IMR-90 (cell line): ENCODE results near the gene UBA3. TPM values are rescaled to one million over a fixed set of nuclear protein-coding genes. Genes with fewer than 3 reads are reported as not detected.

ENCODE experiments used
- ATAC-seq: fragments of 200-7000 bp; cut with Tn5 transposase; 2 replicates; pipeline ENCODE4 v1.9.1; 2020; ENCODE audit warnings: low read depth, mild to moderate bottlenecking, moderate library complexity
- BruUV-seq: library from RNA; stranded (reverse); fragments of 400-500 nt; replicated peaks from 2 replicates; lab custom pipeline; 2021; lab: Mats Ljungman, UMichigan
- CTCF ChIA-PET: fragments of 300-600 bp; formaldehyde crosslinking; extraction: SDS; loops from one replicate; lab custom pipeline; 2021; ENCODE audit warnings: antibody characterized with exemption; lab: Yijun Ruan, JAX
- POLR2A ChIA-PET: fragments of 300-600 bp; sonication (Branson Sonifier 250); formaldehyde crosslinking; loops from one replicate; lab custom pipeline; 2022; ENCODE audit warnings: antibody characterized with exemption; ENCODE audit not compliant: unreplicated experiment; lab: Charles Lee
- DNase-seq: peaks from one replicate; pipeline ENCODE4 v3.0.0; 2013
- H2AFZ ChIP-seq: replicated peaks from 2 replicates; pipeline ENCODE3; 2013; ENCODE audit warnings: low read length, mild to moderate bottlenecking; ENCODE audit not compliant: poor library complexity
- H2AK5ac ChIP-seq: 2 replicates; pipeline ENCODE4 v1.6.1; 2013; ENCODE audit warnings: low read depth, low read length, inconsistent platforms
- H2AK9ac ChIP-seq: replicated peaks from 2 replicates; pipeline ENCODE3; 2013; ENCODE audit warnings: mild to moderate bottlenecking, low read depth, low read length, moderate library complexity; ENCODE audit not compliant: poor library complexity
- H2BK120ac ChIP-seq: 2 replicates; pipeline ENCODE4 v1.6.1; 2013; ENCODE audit warnings: low read depth, low read length, inconsistent platforms
- H2BK15ac ChIP-seq: 3 replicates; pipeline ENCODE4 v1.6.1; 2013; ENCODE audit warnings: low read depth, low read length, inconsistent platforms
- H2BK20ac ChIP-seq: 2 replicates; pipeline ENCODE4 v1.6.1; 2013; ENCODE audit warnings: low read depth, mild to moderate bottlenecking, inconsistent platforms, low read length, moderate library complexity
- H2BK5ac ChIP-seq: 2 replicates; pipeline ENCODE4 v1.6.1; 2013; ENCODE audit warnings: mild to moderate bottlenecking, low read depth, low read length, inconsistent platforms; ENCODE audit not compliant: poor library complexity, severe bottlenecking
- H3K14ac ChIP-seq: replicated peaks from 2 replicates; pipeline ENCODE4 v1.6.1; 2013; ENCODE audit warnings: low read depth, low read length, inconsistent platforms
- H3K18ac ChIP-seq: 2 replicates; pipeline ENCODE4 v1.6.1; 2013; ENCODE audit warnings: low read depth, low read length, control low read depth
- H3K23ac ChIP-seq: 2 replicates; pipeline ENCODE4 v1.6.1; 2013; ENCODE audit warnings: low read depth, low read length, inconsistent platforms
- H3K27ac ChIP-seq: 2 replicates; pipeline ENCODE4 v1.5.1; 2013; ENCODE audit warnings: mild to moderate bottlenecking, control low read depth, low read length; ENCODE audit not compliant: insufficient read depth
- H3K27me3 ChIP-seq: 2 replicates; pipeline ENCODE4 v1.6.1; 2013; ENCODE audit warnings: low read length; ENCODE audit not compliant: control insufficient read depth, insufficient read depth
- H3K36me3 ChIP-seq: 2 replicates; pipeline ENCODE4 v1.6.1; 2013; ENCODE audit warnings: low read length, mixed read lengths; ENCODE audit not compliant: control insufficient read depth, insufficient read depth
- H3K4ac ChIP-seq: 2 replicates; pipeline ENCODE4 v1.6.1; 2013; ENCODE audit warnings: low read depth, low read length, inconsistent platforms
- H3K4me1 ChIP-seq: 2 replicates; pipeline ENCODE4 v1.6.1; 2013; ENCODE audit warnings: low read length, mixed read lengths; ENCODE audit not compliant: control insufficient read depth, insufficient read depth
- H3K4me2 ChIP-seq: 2 replicates; pipeline ENCODE4 v1.6.1; 2013; ENCODE audit warnings: low read depth, mild to moderate bottlenecking, control low read depth, low read length, moderate library complexity
- H3K4me3 ChIP-seq: 2 replicates; pipeline ENCODE4 v1.5.1; 2013; ENCODE audit warnings: low read depth, mild to moderate bottlenecking, control low read depth, low read length, moderate library complexity; ENCODE audit not compliant: insufficient read depth
- H3K56ac ChIP-seq: 2 replicates; pipeline ENCODE4 v1.6.1; 2013; ENCODE audit warnings: low read length, inconsistent platforms; ENCODE audit not compliant: insufficient read depth; ENCODE audit errors: extremely low read depth
- H3K79me1 ChIP-seq, 2 experiments: 2 replicates each; pipeline ENCODE4 v1.6.1; 2013; ENCODE audit warnings: low read length in 2 of 2, inconsistent platforms in 1 of 2, low read depth in 1 of 2
- H3K9ac ChIP-seq: 2 replicates; pipeline ENCODE4 v1.6.1; 2013; ENCODE audit warnings: low read depth, low read length, control low read depth
- H3K9me1 ChIP-seq: 2 replicates; pipeline ENCODE4 v1.6.1; 2013; ENCODE audit warnings: low read length, inconsistent platforms; ENCODE audit not compliant: insufficient read depth
- H3K9me3 ChIP-seq: 2 replicates; pipeline ENCODE4 v1.6.1; 2013; ENCODE audit warnings: low read length; ENCODE audit not compliant: control insufficient read depth, insufficient read depth
- H4K20me1 ChIP-seq: 2 replicates; pipeline ENCODE4 v1.6.1; 2013; ENCODE audit warnings: low read length, inconsistent platforms; ENCODE audit not compliant: insufficient read depth
- H4K5ac ChIP-seq: 2 replicates; pipeline ENCODE4 v1.6.1; 2013; ENCODE audit warnings: mild to moderate bottlenecking, low read depth, low read length, control low read depth
- H4K8ac ChIP-seq, 2 experiments: 2 replicates each; pipeline ENCODE4 v1.6.1; 2013; ENCODE audit warnings: low read depth in 2 of 2, low read length in 2 of 2, control low read depth in 1 of 2, inconsistent platforms in 1 of 2
- H4K91ac ChIP-seq: 2 replicates; pipeline ENCODE4 v1.6.1; 2013; ENCODE audit warnings: low read depth, low read length, inconsistent platforms; ENCODE audit not compliant: insufficient read depth
- BHLHE40 ChIP-seq: fragments of 150-350 bp; IDR thresholded peaks from 2 replicates; pipeline ENCODE4 v1.6.1; 2016; ENCODE audit warnings: mild to moderate bottlenecking, low read depth, low read length
- CHD1 ChIP-seq: IDR thresholded peaks from 2 replicates; pipeline ENCODE4 v1.6.1; 2012; ENCODE audit warnings: low read depth, low read length, improper control_type of control experiment
- CTCF ChIP-seq: conservative IDR thresholded peaks from 2 replicates; pipeline ENCODE4 v1.5.1; 2012; ENCODE audit warnings: mild to moderate bottlenecking, low read depth, low read length, improper control_type of control experiment
- ELK1 ChIP-seq: fragments of 150-350 bp; IDR thresholded peaks from 2 replicates; pipeline ENCODE4 v1.6.1; 2016; ENCODE audit warnings: low read depth, mild to moderate bottlenecking, low read length, moderate library complexity, borderline replicate concordance
- MXI1 ChIP-seq: IDR thresholded peaks from 2 replicates; pipeline ENCODE4 v1.6.1; 2012; ENCODE audit warnings: low read depth, mild to moderate bottlenecking, low read length, moderate library complexity, borderline replicate concordance
- NFE2L2 ChIP-seq: fragments of 150-350 bp; IDR thresholded peaks from 2 replicates; pipeline ENCODE4 v1.6.1; 2016; ENCODE audit warnings: low read depth, mild to moderate bottlenecking, low read length
- RAD21 ChIP-seq: IDR thresholded peaks from 2 replicates; pipeline ENCODE4 v1.6.1; 2012; ENCODE audit warnings: low read length, improper control_type of control experiment
- RFX5 ChIP-seq: IDR thresholded peaks from 2 replicates; pipeline ENCODE4 v1.8.0; 2012; ENCODE audit warnings: low read depth, mild to moderate bottlenecking, low read length, moderate library complexity
- SMC3 ChIP-seq: fragments of 150-350 bp; IDR thresholded peaks from 2 replicates; pipeline ENCODE4 v1.6.1; 2016; ENCODE audit warnings: low read depth, mild to moderate bottlenecking, antibody characterized with exemption, low read length, moderate library complexity
- WGBS, 2 experiments: methylation state at CpG; one replicate each; pipeline versions ENCODE4 v1.1.5 to v1.1.7; 2013; ENCODE audit warnings: missing lambda C conversion rate in 2 of 2; ENCODE audit not compliant: insufficient read length in 1 of 2; ENCODE audit errors: extremely low coverage in 2 of 2; 5-methylcytosine and 5-hydroxymethylcytosine counted together
- dilution Hi-C: fragments of 300-500 bp; cut with HindIII; formaldehyde crosslinking; loops from one replicate; pipeline ENCODE4 v1.14.3; 2018; ENCODE audit warnings: low sequenced_read_pairs; ENCODE audit not compliant: unreplicated experiment
- in situ Hi-C: fragments of 300-500 bp; cut with MboI; formaldehyde crosslinking; loops from 3 replicates; pipeline ENCODE4 v1.14.3; 2019; ENCODE audit warnings: low sequenced_read_pairs, inconsistent platforms, mixed read lengths
- intact Hi-C: fragments of 100-400 bp; cut with micrococcal nuclease; formaldehyde crosslinking; loops from 2 replicates; pipeline ENCODE4 v1.10.0; 2022
- polyA plus RNA-seq, 3 experiments: library from polyadenylated mRNA; depleted of rRNA; stranded (reverse); fragments of >200 nt; gene quantifications; 2 replicates each; pipeline ENCODE4 v1.2.3, GENCODE V29; 2012; ENCODE audit warnings: low replicate concordance in 1 of 3
- total RNA-seq: library from RNA; depleted of rRNA; stranded (reverse); fragments of >200 nt; gene quantifications from 2 replicates; pipeline ENCODE4 v1.2.3, GENCODE V29; 2012
- TF ChIP-seq, protein P1 (sequence below): fragments of 150-350 bp; IDR thresholded peaks from 2 replicates; pipeline ENCODE4 v1.6.1; 2017; ENCODE audit warnings: mild to moderate bottlenecking, antibody characterized with exemption, low read length, low read depth

UBA3 gene
- total and polyA plus RNA-seq, 2 of the 4 experiments (the other 2 are of a cell fraction) = 51.8 to 64.3 TPM

GRCh38 chr3:69091389-69092029 is 11.3 kb upstream of the UBA3 start:
- CTCF ChIA-PET = no interaction called here
- WGBS, 2 experiments = no CpG with 5 or more reads among the region's 5 CpGs

More at GRCh38 chr3:69091389-69092029, 11.3 kb upstream of the UBA3 start:
- no peak overlapping the region for H3K4ac ChIP-seq
- no peak overlapping the region for H3K4me3 ChIP-seq
- no peaks in the 10 kb centered on the region for H3K9me3 ChIP-seq
- no peak for ATAC-seq
- no peak overlapping the region for H4K8ac ChIP-seq
- H3K4me2 ChIP-seq = no peak overlapping the region
- H2BK15ac ChIP-seq = no peak overlapping the region
- intact Hi-C loops = no loop called here
- peaks cover 24 to 80% of the 10 kb centered on the region in 2 experiments for H3K79me1 ChIP-seq
- H4K20me1 ChIP-seq = peaks cover 55% of the 10 kb centered on the region; the same call in 1 of the 2 replicates
- no peak overlapping the region for H2AK5ac ChIP-seq
- H3K56ac ChIP-seq = no peak overlapping the region
- POLR2A ChIA-PET = interaction anchor here (0.5 to 0.6 kb wide), 3 partner anchors 13 to 594 kb away, joined by 4 read pairs; no protein-coding TSS in a partner anchor
- dilution Hi-C loops = no loop called here
- DNase-seq = no peak
- in situ Hi-C loops = no loop called here
- H3K14ac ChIP-seq = no peak overlapping the region
- no peak overlapping the region for H2BK120ac ChIP-seq
- H2BK5ac ChIP-seq = no peak overlapping the region
- H2AFZ ChIP-seq = no peak overlapping the region
- H3K9me1 ChIP-seq = peaks cover 30% of the 10 kb centered on the region
- peaks cover 7% of the 10 kb centered on the region for H3K36me3 ChIP-seq
- no peak overlapping the region for H4K5ac ChIP-seq
- no peak overlapping the region for H3K23ac ChIP-seq
- no peak overlapping the region for H4K91ac ChIP-seq
- H3K27me3 ChIP-seq = no peaks in the 10 kb centered on the region
- no peak overlapping the region for H3K18ac ChIP-seq
- H2BK20ac ChIP-seq = no peak overlapping the region
- no peak overlapping the region for H3K9ac ChIP-seq
- no peak for TF ChIP-seq CTCF
- TF ChIP-seq RFX5 = no peak
- no peak for TF ChIP-seq ELK1
- TF ChIP-seq RAD21 = no peak
- TF ChIP-seq, protein P1, sequence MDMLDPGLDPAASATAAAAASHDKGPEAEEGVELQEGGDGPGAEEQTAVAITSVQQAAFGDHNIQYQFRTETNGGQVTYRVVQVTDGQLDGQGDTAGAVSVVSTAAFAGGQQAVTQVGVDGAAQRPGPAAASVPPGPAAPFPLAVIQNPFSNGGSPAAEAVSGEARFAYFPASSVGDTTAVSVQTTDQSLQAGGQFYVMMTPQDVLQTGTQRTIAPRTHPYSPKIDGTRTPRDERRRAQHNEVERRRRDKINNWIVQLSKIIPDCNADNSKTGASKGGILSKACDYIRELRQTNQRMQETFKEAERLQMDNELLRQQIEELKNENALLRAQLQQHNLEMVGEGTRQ = no peak
- TF ChIP-seq BHLHE40 = no peak
- TF ChIP-seq MXI1 = no peak
- no peak for TF ChIP-seq SMC3
- no peak for TF ChIP-seq NFE2L2
- no peak for TF ChIP-seq CHD1
- no peak overlapping the region for H2AK9ac ChIP-seq
- H3K4me1 ChIP-seq = peaks cover 20% of the 10 kb centered on the region
- BruUV-seq = no TSS peak
- no peak overlapping the region for H3K27ac ChIP-seq
